Astrocyte of the spinal cord (primary cell): ENCODE results near the gene M6PR.
"Not testable (repeated sequence)": the region's sequence is repeated elsewhere in the genome, so short reads cannot be mapped to it uniquely, and the experiment has no call there.

Experiments used
- DNase-seq: peaks from one replicate; pipeline ENCODE4 v3.0.0; 2011; ENCODE audit warnings: low read depth, low spot score
- H3K4me3 ChIP-seq: 2 replicates; pipeline ENCODE4 v1.5.1; 2011; ENCODE audit warnings: low read depth, mild to moderate bottlenecking, low read length, moderate library complexity
- CTCF ChIP-seq: IDR thresholded peaks from 2 replicates; pipeline ENCODE4 v1.5.1; 2012; ENCODE audit warnings: low read depth, mild to moderate bottlenecking, low read length, inconsistent platforms
- in situ Hi-C: cut with HindIII; loops from 2 replicates; pipeline ENCODE4 v1.10.0; 2017; ENCODE audit warnings: low sequenced_read_pairs

Gene M6PR

GRCh38 chr12:8946733-8947132 is 2.7 kb downstream of the M6PR start:
- no peak for TF ChIP-seq CTCF
- no peak overlapping the region for H3K4me3 ChIP-seq
- in situ Hi-C loops: no loop called here
- DNase-seq: no peak

GRCh38 chr12:8943565-8944186 is 5.8 kb downstream of the M6PR start:
- no peak for DNase-seq
- H3K4me3 ChIP-seq: no peak overlapping the region
- in situ Hi-C loops: no loop called here
- TF ChIP-seq CTCF: no peak

GRCh38 chr12:8941691-8942478 is 7.6 kb downstream of the M6PR start:
- H3K4me3 ChIP-seq: no peak overlapping the region
- TF ChIP-seq CTCF: no peak
- in situ Hi-C loops: no loop called here
- DNase-seq: no peak

GRCh38 chr12:8937842-8938442 is 11.5 kb downstream of the M6PR start:
- H3K4me3 ChIP-seq, DNase-seq, in situ Hi-C loops: not testable (repeated sequence)

GRCh38 chr12:8936735-8937134 is 12.7 kb downstream of the M6PR start:
- no peak for TF ChIP-seq CTCF
- no peak overlapping the region for H3K4me3 ChIP-seq
- DNase-seq: no peak
- in situ Hi-C loops: no loop called here

- in situ Hi-C loops, DNase-seq, H3K4me3 ChIP-seq: not testable (repeated sequence)
Observed at GRCh38 chr12:8934080-8934479, 15.4 kb downstream of the M6PR start.

- DNase-seq, in situ Hi-C loops, H3K4me3 ChIP-seq: not testable (repeated sequence)
Observed at GRCh38 chr12:8932464-8932863, 17.0 kb downstream of the M6PR start.

- in situ Hi-C loops, H3K4me3 ChIP-seq, DNase-seq: not testable (repeated sequence)
Observed at GRCh38 chr12:8930655-8931323, 18.7 kb downstream of the M6PR start.
